GM18520 (cell line): ENCODE data around the gene TXNRD3.

Experiments used
- ATAC-seq: cut with Tn5 transposase; IDR thresholded peaks from one replicate; pipeline ENCODE4 v1.9.1; 2021; ENCODE audit not compliant: unreplicated experiment

Gene TXNRD3

DNA sequence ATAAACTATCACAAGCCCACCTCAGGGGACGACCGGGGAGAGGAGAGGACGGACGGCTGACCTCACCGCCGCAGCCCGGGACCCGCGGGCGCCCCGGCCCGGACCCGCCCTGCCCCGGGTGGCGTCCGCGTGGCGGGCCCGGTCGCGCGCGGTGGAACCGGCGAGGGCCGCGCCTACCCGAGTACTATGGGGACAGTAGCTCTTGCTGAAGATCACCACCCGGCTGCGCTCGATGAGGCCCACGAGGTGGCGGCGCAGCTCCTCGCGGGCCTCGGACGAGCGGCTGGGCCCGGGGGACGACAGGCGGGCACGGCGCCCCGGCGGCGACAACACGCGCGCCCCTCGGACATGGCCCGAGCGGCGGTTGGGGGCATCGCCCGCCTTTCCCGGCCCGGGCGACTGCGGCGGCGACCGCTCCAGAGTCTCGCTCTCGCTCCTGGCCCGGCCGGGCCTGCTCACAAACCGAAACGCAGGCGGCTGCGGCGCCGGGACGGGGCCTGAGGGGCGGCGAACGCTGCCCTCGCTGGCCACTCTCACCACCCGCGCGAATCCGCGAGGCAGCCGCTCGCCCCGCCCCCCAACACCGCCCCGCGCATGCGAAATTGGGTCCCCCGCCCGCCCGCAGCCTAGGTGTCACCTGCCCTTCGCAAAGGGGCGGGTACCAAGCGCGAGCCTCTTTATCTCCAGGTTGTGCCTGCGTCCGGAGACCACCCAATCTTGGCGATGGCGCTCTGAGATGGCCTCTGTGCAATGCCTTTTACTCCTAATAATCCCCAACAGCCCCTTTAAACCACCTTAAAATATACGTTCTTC is at the start of gene TXNRD3:
Gene TXNRD3, minus strand, starts transcription at position 554 of the 813 bp plus-strand sequence.
- ATAC-seq = no peak

DNA sequence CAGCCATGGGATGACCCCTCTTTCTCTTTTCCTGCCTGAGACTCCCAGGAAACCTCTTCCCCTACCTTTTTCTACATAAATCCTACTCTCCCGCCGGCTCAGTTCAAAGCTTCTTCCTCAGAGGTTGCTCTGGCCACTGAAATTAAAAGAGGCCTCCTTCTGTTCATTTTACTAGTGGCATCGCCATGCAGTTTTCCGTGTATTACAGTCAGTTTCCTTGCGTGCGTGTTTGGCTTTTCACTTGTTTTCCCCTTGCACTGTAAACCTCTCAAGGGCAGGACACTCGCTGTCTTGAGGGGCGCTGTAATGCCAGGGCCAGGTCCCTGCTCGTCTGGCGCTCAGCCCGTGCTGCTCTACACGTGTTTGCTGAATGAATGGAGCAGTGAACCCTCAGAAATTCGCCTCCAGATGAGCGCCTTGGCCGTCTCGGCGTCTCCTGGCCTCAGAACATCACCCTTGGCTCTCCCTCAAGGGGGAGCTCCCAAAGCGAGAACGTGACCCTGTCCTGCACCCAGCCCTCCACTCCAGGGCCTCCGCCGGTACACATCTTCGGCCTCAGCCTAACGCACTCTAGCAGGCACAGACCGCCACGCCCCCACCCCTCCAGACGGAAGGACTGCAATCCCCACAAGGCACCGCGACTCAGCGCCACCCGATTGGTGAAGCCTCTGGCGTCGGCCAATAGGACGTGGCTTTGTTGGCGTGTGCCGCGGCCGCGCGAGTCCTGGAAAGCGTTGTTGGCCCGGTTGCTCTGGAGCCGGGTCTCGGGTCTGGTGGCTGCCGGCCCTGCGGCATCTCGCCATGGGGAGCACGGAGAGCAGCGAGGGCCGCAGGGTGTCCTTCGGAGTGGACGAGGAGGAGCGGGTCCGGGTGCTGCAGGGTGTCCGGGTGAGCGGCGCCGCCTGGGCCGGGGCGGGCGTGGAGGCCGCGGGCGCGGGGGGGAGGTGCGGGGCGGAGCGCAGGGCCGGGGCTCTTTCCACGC is 48.9 kb upstream of the TXNRD3 start, which contains the start of gene CHCHD6:
Gene CHCHD6, plus strand, starts transcription at position 729 of the 982 bp plus-strand sequence. Its CDS starts 73 bp downstream, at position 802.
- ATAC-seq = peak; percentile 88

DNA sequence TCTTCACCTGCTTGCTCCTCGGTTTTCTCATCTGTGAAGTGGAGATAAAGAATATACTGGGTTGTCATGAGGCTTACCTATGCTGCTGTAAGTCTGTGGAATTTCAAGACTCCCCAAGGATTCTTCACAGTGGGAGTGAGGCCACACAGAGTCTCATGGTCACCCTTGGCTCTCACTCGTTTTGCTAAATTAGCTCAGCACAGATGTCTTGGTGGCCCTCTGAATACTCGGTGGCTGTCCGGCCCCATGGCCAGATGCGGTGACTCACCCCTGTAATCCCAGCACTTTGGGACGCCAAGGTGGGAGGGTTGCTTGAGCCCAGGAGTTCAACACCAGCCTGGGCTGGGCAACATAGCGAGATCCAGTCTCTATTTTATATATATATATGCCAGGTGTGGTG is 44.1 kb upstream of the TXNRD3 start:
- ATAC-seq = no peak

DNA sequence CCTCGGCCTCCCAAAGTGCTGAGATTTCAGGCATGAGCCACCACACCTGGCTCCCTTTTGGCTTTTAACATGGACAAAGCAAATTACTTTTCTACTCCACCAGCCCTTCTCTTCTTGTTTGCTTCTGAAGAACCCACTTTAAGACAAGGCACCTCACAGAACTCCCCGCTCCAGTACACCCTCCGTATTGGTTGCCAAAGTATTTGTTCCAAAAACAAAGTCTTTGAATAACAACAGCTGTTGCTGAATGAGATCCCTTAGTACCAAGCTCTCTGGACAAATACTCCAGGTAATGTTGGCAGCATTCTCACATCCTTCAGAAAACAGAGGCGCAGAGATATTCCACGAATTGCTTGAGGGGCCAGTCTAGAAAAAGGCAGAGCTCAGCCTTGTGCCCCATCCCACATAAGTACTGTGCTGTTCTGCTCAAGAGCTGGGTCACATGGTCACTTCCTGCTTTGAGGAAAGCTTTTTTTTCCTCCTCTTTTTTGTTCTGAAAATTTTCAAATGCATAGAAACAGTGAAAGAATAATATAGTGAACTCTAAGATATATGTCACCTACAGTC is 41.9 kb upstream of the TXNRD3 start:
- ATAC-seq = no peak

DNA sequence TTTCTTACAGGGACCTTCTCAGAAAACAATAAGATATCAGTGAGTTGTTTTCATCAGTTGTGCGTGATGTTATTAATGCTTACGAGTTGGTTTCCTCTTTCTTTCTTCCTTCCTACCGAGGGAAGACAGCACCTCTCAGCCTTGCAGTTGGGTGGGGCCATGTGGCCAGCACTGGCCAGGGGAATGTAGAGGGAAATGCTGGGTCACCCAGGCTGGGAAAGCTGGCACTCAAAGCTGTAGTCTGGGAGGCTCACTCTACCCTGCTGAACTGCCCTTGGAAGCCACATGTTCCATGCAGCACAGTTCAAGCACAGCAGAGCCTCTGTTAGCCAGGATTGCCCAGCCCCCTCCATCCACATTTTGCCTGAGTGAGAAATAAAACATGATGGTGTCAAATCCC is 39.0 kb upstream of the TXNRD3 start:
- no peak for ATAC-seq

DNA sequence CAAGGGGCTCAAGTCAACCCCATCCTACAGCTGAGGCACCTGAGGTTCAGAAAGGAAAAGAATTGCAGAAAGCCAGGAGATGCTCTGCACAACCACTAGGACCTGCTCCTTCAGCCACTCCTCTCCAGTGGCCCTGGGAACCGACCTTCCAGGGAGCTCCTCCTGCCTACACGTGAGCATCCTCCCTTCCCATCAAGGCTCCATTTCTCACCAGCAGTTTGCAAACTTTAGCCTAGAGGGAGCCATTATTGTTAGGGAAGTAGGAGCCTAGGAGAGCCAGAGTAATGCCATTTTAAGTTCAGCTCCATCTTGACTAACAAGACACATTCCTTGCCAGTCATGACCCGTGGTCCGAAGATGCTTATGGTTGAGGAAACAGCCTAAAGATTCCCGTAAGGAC is 37.9 kb upstream of the TXNRD3 start:
- ATAC-seq = no peak

DNA sequence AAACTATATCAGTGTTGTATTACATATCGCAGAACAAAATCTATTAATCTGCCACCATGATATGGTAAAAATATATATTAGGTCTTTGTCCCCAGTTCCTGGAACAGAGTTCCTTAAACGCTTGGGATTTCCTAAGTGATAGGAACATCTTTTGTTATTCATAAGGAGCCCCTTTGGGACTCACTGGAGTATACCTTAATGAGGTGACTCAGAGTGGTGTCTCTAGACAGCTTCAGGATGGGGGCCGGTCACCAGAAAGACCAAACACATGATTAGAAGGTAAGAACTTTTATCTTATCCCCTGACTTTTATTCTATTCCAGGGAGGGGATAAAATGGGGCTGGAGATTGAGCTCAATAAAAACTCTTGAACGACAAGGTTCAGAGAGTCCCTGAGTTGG is 36.8 kb upstream of the TXNRD3 start:
- ATAC-seq = no peak

DNA sequence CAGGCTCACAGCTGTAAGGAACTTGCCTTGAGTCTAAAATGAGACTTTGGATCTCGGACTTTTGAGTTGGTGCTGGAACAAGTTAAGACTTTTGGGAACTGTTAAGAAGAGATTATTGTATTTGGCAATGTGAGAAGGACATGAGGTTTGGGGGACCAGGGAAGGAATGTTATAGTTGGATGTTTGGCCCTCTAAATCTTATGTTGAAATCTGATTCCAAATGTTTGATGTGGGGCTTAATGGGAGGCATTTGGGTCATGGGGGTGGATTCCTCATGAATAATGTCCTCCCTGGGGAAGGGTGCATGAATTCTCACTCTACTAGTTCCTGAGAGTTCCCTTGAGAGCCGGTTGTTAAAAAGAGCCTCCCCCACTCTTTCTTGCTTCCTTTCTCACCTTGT is 30.6 kb upstream of the TXNRD3 start:
- no peak for ATAC-seq

DNA sequence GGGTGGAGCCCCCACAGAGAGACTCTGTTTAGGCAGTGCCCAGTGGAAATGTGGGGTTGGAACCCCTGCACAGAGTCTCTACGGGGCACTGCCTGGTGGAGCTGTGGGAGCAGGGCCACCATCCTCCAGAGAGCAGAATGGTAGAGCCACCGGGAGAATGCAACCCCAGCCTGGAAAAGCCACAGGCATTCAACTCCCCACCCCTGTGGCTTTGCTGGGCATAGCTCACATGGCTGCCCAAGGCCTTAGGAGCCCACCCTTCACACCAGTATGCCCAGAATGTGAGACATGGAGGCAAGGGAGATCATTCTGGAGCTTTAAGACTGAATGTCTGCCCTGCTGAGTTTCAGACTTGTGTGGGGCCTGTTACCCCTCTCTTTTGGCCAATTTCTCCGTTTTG is 30.1 kb upstream of the TXNRD3 start:
- no peak for ATAC-seq

DNA sequence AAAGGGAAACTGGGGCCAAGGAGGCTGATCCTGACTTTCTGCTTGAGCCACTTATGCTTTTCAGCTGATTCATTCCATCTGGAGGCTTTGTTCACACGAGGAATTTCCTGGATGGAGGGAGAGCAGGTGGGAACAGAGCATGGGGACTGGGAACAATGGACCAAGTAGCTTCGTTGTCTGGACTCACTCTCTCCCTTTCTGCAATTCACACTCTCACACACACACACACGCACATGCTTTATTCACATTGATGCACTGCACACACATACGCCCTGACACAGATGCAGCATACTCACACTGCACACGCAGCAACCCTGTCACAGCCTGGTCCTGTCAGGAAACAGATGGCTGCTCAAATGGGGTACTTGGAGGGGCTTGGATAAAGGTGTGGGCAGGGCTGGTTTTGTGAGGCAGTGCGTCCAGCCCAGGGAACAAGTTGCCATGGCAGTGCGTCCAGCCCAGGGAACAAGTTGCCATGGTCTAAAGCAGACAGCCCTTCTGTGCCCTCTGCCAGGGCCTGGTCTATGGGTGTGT is 29.4 kb upstream of the TXNRD3 start:
- no peak for ATAC-seq

DNA sequence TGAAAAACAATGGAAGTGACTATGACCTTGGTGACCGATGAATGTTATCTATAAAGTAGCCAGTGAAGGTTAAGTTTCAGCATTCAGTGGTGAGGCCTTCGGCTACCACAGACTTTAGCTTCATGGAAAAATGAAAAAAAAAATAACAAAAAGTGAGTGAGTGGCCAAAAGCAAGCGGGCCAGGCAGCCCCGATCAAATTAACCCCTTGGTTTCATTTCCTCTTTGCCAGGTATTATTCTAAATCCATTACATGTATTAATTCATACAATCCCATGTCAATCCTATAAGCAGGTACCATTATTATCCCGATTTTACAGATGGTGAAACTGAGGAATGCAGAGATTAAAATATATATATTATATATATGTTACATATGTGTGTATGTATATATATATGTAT is 28.1 kb upstream of the TXNRD3 start:
- no peak for ATAC-seq

DNA sequence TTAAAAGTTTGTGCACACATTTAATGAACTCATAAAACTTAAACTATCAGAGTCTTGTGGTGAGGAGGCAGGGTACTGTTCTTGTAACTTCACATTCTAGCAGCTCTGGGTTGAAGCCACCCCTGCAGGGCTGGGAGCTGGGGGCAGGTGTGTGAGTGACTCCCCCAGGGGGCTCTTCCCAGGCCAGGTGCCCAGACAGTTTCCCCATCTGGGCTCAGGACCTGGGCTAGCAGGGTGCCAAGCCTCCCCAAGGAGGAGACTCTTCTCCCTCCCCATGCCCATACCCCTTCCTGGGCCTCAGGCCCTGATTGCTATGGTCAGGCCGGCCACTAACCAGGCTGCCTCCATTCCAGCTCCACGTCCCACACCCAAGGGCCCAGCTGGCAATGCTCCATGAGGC is 27.1 kb upstream of the TXNRD3 start:
- ATAC-seq = no peak

DNA sequence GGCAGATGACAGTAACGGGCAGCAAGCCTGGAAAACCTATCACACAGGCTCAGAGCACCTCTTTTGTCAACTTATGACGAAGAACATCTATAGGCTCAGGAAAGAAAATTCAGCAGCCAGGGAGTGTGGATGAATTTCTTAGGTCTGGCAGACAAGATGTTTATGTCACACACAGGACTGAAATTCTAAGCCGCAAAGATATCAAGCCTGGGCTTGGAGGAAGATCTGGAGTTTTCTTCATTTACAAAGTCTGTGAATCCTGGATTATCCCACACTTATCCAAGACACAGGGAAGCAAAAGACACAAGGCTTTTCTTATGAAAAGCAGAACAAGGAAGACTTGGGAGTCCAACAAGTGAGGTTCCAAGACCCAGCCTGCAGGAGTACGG is 25.7 kb upstream of the TXNRD3 start:
- ATAC-seq = no peak

DNA sequence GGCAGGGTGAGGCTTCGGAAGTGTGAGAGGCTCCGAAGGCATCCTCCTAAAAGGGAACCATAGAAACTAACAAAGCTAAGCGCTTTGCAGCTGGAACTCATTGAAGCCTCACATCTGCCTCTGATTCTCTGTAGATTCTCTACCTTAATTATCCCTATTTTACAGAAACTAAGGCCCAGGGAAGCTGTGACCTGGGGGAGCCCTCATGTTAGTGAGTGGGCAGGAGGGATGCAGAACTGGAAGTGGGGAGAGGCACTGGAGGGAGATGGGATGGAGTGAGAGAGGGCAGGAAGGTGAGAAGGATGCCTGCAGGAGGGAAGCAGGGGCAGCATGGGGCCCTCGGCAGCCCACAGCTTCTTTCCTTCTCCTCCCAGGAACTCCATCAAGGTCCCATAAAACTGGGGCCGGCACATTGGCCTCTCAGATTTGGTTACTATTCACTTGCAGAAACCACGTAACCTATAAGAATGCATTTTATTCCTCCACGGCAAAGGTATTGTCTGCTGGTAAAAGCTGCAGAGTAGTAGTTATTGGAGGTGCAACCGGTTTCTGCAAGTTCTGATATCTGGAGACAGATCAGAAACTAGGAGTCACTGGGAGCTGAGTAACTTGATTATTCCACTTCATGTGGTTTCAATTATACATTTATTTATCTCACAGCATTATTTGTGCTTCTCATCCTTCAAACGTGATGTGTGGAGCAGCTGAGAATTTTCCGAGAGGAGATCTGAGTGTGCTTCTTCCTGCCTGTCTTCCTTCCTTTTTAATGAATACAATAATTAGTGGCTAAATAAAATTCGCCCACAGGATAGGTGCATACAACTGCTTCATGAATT is 25.1 kb upstream of the TXNRD3 start:
- no peak for ATAC-seq

DNA sequence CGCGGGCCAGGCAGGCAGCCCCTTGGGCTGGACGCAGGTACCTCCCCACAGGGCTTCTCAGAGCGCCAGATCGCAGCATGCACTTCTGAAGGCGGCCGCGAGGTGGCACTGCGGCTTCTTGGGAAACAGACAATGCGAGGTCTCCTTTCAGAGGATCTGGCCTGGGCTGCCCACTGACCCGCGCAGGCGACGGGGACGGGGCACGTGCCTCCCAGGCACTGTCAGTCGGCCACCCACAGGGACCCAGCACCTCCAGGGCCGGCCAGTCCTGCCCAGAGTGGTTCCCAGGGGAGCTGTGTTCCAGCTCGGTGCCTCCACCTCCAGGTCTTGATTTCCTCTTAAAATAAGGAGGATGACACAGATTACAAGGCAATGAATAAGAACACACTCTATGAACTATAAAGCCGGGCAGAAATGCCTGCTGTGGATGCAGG is 24.4 kb upstream of the TXNRD3 start:
- no peak for ATAC-seq

DNA sequence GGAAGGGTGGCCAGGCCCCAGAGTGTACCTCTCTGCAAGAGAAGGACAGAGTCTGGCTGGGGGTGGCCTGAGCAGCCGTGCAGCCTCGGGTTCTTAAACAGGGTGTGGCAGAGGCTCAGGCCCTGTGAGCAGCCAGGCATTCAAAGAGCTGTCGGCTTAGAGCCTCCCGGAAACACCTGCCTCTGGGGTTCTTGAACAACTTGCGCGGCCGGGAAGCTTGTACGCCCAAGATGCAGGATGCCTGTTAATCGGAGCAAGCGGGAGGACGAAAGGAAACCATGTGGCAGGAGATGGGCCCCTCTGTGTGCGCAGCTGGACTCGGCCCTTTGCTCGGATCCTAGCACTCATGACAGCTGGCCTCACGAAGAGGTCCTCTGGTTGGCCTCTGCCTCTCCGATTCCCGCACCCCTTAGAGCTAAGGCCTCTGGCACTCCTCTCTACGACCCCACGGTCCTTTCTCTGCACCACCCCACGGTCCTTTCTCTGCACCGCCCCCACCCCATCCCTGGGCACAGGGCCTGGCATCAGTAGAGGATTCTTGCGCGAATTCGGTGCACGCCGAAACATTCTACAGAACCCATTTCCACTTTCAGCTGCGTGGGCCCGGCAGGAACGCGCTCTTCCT is 23.9 kb upstream of the TXNRD3 start:
- no peak for ATAC-seq

DNA sequence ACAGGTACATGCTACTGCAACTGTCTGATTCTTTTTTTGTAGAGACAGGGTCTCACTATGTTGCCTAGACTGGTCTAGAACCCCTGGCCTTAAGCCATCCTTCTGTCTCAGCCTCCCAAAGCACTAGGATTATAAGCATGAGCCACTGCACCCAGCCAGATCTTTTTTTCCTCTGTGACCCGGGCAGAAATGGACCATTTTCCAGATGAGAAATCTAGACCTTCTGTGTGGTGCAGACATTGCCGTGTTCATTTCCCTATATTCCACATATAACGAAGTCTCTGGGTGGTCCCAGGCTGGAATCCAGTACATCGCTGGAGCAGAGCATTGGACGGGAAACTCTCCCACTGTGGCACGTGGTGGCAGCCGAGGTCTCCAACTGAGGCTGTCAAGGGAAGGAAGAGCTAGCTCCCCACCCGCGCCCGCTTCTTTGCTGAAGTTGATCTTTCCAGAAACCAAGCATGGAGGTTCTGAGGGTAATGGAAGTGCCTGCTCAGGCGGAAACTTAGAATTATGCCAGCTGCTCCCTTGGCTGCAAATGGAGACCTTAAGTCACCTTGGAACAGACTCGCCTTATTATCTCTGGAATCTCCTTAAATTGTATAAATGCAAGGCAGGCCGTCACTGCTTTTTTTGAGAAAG is 23.1 kb upstream of the TXNRD3 start:
- ATAC-seq = no peak

DNA sequence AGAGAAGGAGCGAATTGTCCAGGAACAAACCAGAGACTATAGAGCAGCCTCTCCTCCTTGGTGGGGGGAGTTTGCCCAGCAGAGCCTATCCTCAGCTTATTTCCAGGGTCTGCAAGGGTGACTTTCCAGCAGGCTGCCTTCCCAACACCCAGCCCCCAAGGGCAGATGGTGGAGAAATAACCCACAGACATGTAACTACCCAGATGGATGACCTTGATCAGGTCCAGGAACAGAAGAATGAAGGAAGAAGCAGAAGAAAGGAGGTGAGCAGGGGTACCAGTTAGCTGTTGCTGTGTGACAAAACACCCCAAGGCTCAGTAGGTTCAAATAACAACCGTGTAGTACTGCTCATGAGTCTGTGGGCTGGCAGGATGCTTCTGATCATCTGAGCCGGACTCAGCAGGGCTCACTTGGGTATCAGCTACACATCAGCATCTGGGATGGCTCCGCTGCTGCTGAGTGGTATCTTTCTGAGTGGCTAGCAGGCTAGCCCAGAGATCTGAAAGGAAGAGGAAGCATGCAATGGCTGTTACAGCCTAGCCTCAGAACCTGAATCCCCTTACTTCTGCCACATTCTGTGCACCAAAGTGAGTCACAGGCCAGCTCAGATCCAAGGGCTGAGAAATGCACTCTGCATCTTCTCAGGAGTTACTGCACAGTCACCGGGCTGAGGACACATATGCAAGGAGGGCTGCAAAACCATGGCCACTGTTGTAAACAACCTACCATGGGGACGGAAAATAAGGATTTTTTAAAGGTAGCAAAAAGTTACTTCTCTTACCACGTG is 22.2 kb upstream of the TXNRD3 start:
- no peak for ATAC-seq

DNA sequence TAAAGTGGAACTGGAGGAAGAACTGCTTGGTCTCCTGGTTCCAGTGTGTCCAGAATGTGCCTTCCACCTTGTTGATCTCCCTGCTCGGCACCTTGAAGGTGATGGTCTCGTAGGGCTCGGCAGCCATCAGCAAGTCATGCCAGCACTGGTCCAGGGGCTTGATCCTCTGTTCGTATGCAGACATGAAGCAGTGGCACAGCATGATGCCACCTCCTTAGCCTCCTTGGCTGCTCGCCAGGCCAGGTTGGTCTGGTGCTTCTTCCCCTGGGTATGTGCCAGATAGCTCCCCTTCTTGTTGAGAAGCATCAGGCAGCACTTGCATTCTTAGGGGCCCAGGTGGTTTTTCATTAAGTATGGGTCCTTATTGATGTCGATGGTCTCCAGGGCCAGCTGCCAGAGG is 17.8 kb upstream of the TXNRD3 start:
- no peak for ATAC-seq
